Activated T-cell treated with anti-CD3 and anti-CD28 coated beads, Interleukin-2, amount 50 U/mL, for 24 hours (primary cell): ENCODE data around the gene RASL10B.
"Not testable (repeated sequence)": the region's sequence is repeated elsewhere in the genome, so short reads cannot be mapped to it uniquely, and the experiment has no call there.

Source experiments
- DNase-seq: peaks from one replicate; pipeline ENCODE4 v3.0.0-alpha.2; 2020
- H3K27ac Mint-ChIP-seq: 2 replicates; pipeline ENCODE4 v1.8.0; 2020; ENCODE audit warnings: mild to moderate bottlenecking, mixed read lengths
- H3K27me3 Mint-ChIP-seq: 2 replicates; pipeline ENCODE4 v1.8.0; 2020; ENCODE audit warnings: mixed read lengths
- H3K36me3 Mint-ChIP-seq: 2 replicates; pipeline ENCODE4 v1.8.0; 2020; ENCODE audit warnings: low read depth, mixed read lengths
- H3K4me1 Mint-ChIP-seq: 2 replicates; pipeline ENCODE4 v1.8.0; 2020; ENCODE audit warnings: low read depth, mixed read lengths
- H3K4me3 Mint-ChIP-seq: 2 replicates; pipeline ENCODE4 v1.8.0; 2020; ENCODE audit warnings: mild to moderate bottlenecking, moderate library complexity, mixed read lengths
- H3K9me3 Mint-ChIP-seq: 2 replicates; pipeline ENCODE4 v1.8.0; 2020; ENCODE audit warnings: mixed read lengths

RASL10B gene, protein sequence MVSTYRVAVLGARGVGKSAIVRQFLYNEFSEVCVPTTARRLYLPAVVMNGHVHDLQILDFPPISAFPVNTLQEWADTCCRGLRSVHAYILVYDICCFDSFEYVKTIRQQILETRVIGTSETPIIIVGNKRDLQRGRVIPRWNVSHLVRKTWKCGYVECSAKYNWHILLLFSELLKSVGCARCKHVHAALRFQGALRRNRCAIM

DNA sequence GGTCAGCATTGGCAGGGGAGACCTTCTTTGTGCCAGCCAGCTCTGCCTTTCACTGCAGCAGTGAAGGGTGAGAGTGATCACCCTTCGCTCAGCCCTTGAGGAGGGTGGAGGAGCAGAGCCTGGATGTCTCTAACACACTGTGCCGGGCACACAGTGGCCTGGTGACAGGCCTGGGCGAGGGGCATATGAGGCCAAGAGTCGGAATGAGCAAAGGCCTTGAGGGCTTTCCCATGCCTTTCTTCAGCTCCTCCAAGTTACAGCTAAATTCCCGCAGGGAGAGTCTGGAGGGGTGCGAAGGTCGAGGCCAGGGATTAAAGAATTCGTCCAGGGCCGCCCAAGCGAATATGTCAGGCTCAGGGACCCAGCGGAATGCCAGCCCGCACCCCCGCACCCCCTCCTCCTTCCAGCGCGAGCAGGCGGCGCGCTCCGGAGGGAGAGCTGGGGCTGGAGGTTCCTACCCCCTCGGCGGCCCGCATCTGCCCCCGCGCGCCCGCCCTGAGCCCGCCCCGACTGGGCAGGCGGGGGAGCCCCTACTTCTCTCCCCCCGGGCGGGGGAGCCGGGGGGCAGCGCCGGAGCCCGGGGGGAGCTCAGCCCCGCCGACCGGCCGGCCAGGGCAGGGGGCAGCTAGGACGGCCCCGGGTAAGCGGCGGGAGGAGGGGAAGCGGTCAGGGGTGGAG is at the start of gene RASL10B:
RASL10B (plus strand) TSS at position 401 of the 678 bp plus-strand sequence. CDS start 3,546 bp downstream, outside the sequence.
- Mint-ChIP-seq H3K27ac (peak within 1 kb of the TSS; percentile 84), H3K36me3 (peaks cover 15% of the 10 kb centered on the region), H3K4me3 (peak within 1 kb of the TSS; percentile 76), H3K27me3 (no peaks in the 10 kb centered on the region), H3K9me3 (no peaks in the 10 kb centered on the region), H3K4me1 (peaks cover 21% of the 10 kb centered on the region)
- peak; percentile 73 for DNase-seq

DNA sequence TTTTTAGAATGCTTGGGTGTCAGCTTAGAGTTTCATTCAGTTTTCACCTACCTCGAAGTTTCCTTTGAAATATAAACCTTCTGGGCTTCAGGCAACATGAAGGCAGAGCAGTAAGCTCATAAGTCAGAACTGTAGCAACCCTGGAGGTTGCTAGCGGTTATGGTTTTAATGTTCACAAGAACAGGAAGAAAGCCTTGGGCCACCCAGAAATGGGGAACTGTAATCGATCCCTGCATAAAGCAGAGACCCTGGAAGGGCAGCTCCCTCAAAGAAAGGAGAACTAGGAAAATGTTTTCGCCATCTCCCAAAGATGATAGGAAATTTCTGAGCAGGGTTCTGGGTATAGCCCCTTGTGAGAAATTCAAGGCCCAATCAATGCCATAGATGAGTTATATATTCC is 47.8 kb upstream of the RASL10B start:
- H3K36me3 Mint-ChIP-seq, result peaks cover 90% of the 10 kb centered on the region
- H3K4me1 Mint-ChIP-seq, result peaks cover 10% of the 10 kb centered on the region
- H3K4me3 Mint-ChIP-seq, result no peak overlapping the region
- no peak overlapping the region for H3K27ac Mint-ChIP-seq
- H3K27me3 Mint-ChIP-seq, result no peaks in the 10 kb centered on the region
- no peaks in the 10 kb centered on the region for H3K9me3 Mint-ChIP-seq
- no peak for DNase-seq

DNA sequence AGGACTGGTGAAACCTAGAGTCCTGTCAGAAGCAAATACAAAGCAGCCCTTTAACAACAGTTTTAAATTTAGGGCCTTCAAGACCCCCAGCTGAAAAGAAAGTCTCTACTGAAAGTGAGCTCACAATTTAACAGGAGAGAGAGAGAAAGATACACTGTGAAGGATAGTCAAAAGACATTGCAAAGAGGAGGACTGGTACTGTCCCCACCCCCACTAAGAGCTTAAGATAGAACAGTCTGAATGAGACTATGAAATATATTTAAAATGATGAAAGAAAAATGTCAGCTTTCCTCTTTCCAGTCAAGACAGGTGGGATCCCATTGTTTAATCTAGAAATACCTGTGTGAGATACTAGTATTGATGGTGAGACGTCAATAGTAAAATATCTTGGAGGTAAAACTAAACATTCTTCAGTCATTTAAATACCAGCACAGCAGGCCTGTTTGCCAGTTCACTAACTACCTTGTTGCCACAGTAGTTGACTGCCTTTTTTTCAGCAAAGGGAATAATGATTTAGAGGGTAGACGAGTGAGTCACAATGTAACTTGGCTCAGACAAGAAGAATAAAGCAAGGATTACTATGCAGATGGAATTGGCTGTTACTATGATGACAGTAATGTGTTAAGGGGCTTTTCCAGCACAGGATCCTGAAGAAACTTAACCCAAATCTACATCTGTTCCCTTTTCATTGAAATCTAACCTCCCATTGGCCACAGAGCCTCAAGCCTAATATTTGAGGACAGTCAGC is 47.2 kb upstream of the RASL10B start:
- H3K36me3 Mint-ChIP-seq, result peaks cover 88% of the 10 kb centered on the region
- no peaks in the 10 kb centered on the region for H3K9me3 Mint-ChIP-seq
- H3K4me3 Mint-ChIP-seq, result no peak overlapping the region
- peaks cover 5% of the 10 kb centered on the region for H3K4me1 Mint-ChIP-seq
- no peak for DNase-seq
- no peak overlapping the region for H3K27ac Mint-ChIP-seq
- no peaks in the 10 kb centered on the region for H3K27me3 Mint-ChIP-seq

DNA sequence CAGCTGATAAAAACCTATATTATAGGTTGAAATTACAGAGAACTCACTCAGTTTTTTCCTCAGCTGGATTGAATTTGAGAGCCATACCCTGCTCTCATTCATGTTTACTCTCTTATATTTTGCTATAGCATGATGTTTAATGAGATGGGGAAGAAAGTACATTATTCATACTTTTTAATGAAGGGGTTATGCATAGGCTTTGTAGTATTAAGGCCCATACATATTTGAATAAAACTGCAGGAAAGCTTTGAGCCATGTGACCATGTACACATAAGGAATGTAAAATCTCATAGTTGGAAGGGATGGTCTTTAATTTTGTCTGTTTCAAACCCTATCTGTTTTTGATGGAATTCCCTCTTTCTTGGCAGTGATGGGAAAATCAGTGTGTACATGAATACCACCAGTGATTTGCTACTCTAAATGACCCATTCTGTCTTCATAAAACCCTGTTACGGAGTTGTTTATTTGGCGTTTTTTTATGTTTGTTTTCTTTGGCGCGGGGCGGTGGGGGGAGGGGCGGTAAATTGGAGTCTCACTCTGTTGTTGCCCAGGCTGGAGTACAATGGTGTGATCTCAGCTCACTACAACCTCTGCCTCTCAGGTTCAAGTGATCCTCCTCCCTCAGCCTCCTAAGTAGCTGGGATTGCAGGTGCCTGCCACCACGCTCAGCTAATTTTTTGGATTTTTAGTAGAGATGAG is 38.8 kb upstream of the RASL10B start:
- Mint-ChIP-seq H3K4me3 (no peak overlapping the region), H3K27me3 (no peaks in the 10 kb centered on the region), H3K9me3 (no peaks in the 10 kb centered on the region), H3K27ac (no peak overlapping the region), H3K36me3 (peaks cover 89% of the 10 kb centered on the region), H3K4me1 (no peaks in the 10 kb centered on the region)
- DNase-seq, result no peak

DNA sequence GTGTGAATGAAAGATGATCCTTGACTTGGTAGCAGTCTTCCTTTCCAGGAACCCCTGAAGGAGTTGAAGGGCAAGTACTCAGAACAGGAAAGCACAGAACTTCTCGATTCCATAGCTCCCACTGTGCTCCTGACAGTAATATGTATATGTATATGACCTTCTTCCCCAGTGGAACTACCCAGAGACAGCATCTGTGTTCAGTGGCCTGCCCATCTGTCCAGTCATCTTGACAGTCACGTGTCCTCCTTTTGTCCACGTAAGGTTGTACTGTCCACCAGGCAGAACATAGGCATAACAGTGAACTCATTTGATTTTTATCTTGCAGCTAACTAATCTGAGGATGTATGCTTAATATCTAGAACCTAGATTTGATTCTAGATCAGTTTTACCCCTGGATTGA is 37.8 kb upstream of the RASL10B start:
- Mint-ChIP-seq H3K27me3 (no peaks in the 10 kb centered on the region), H3K27ac (no peak overlapping the region), H3K4me3 (no peak overlapping the region), H3K36me3 (peaks cover 87% of the 10 kb centered on the region), H3K9me3 (no peaks in the 10 kb centered on the region), H3K4me1 (no peaks in the 10 kb centered on the region)
- DNase-seq, result no peak

DNA sequence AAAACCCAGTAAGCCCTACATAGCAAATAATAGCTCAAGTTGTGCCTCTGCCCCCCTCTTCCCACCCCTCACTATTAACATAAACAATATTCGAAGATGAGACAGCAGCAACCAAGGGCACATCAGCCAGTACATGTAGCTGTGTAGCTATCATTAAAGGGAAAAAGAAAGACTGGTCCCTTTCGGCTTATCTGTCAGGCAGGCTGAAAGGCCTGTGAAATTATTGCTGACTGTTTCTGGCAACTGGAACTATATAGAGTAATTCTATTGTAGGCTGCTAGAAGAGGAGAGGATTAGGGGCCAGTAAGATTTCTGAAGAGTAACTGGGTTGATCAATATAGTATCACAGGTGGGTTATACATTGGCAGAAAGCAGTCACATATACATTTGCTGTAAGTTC is 36.5 kb upstream of the RASL10B start:
- Mint-ChIP-seq H3K27ac (no peak overlapping the region), H3K27me3 (no peaks in the 10 kb centered on the region), H3K36me3 (peaks cover 88% of the 10 kb centered on the region), H3K4me3 (no peak overlapping the region), H3K4me1 (no peaks in the 10 kb centered on the region), H3K9me3 (no peaks in the 10 kb centered on the region)
- DNase-seq, result no peak

DNA sequence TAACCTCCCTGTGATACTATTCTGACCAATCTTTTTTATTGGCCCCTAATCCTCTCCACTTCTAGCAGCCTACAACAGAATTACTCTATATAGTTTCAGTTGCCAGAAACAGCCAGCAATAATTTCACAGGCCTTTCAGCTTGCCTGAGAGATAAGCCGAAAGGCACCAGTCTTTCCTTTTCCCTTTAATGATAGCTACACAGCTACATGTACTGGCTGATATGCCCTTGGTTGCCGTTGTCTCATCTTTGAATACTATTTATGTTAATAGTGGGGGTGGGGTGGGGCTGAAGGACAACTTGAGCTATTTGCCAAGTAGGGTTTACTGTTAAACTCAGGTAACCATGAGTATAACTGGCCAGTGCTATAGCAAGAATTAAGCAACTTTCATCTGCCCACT is 35.8 kb upstream of the RASL10B start:
- Mint-ChIP-seq H3K4me1 (no peaks in the 10 kb centered on the region), H3K36me3 (peaks cover 84% of the 10 kb centered on the region), H3K9me3 (no peaks in the 10 kb centered on the region), H3K27ac (no peak overlapping the region), H3K4me3 (no peak overlapping the region), H3K27me3 (no peaks in the 10 kb centered on the region)
- no peak for DNase-seq

DNA sequence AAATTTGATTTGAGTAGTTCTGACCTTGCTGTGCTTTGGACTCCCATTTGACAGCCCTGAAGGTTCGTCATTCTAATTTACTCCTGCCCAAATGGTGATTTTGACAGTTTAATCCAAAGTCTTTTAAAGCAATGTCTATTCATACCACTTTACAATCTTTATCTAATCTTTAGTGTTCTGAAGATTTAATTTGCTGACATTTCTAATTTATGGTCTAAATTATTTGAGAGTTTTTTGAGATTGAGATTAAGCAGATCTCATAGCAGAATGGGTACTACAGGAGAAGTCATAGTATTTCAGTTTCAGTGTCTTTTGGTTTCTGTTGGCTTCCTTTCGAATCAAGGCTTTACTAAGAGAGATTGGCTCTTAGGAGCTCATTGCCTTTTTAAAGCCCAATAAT is 32.6 kb upstream of the RASL10B start:
- Mint-ChIP-seq H3K27ac (no peak overlapping the region), H3K36me3 (peaks cover 82% of the 10 kb centered on the region), H3K4me1 (peaks cover 2% of the 10 kb centered on the region), H3K9me3 (no peaks in the 10 kb centered on the region), H3K4me3 (no peak overlapping the region), H3K27me3 (no peaks in the 10 kb centered on the region)
- no peak for DNase-seq

DNA sequence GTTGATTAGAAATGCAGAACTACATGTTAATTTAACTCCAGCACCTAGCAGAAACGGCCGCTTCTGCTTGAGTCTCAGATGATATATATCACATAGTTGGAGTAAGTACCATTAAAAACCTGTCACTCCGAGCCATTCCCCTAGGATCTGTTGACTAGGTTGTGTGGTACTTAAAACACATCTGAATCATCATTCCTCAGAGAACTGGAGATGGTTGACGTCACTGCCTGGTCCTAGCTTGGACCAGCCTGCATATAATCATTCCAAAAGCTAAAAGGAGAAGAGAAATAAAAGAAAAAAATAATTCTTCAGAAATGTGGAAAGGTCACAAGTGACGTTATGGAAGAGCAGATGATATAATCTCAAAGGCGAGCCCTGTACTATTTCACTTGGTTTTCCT is 31.3 kb upstream of the RASL10B start:
- H3K27me3 Mint-ChIP-seq, result no peaks in the 10 kb centered on the region
- no peak overlapping the region for H3K27ac Mint-ChIP-seq
- no peaks in the 10 kb centered on the region for H3K9me3 Mint-ChIP-seq
- peaks cover 12% of the 10 kb centered on the region for H3K4me1 Mint-ChIP-seq
- H3K36me3 Mint-ChIP-seq, result peaks cover 80% of the 10 kb centered on the region
- no peak for DNase-seq
- no peak overlapping the region for H3K4me3 Mint-ChIP-seq

DNA sequence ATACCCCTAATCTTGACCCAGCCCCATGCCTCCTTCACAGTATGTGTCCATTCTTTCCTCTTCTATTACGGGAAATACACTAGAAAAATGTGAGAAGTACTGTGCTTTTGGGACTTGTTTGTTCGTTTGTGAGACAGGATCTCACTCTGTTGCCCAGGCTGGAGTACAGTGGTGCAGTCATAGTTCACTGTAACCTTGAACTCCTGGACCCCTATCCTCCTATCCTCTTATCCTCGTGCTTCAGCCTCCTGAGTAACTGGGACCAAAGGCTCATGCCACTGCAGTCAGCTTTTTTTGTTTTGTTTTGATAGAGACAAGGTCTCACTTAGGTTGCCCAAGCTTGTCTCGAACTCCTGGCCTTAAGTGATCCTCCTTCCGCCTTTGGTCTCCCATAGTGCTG is 29.9 kb upstream of the RASL10B start:
- Mint-ChIP-seq H3K27me3 (no peaks in the 10 kb centered on the region), H3K36me3 (peaks cover 76% of the 10 kb centered on the region), H3K4me1 (peaks cover 16% of the 10 kb centered on the region), H3K4me3 (no peak overlapping the region), H3K9me3 (no peaks in the 10 kb centered on the region), H3K27ac (no peak overlapping the region)
- DNase-seq, result no peak

DNA sequence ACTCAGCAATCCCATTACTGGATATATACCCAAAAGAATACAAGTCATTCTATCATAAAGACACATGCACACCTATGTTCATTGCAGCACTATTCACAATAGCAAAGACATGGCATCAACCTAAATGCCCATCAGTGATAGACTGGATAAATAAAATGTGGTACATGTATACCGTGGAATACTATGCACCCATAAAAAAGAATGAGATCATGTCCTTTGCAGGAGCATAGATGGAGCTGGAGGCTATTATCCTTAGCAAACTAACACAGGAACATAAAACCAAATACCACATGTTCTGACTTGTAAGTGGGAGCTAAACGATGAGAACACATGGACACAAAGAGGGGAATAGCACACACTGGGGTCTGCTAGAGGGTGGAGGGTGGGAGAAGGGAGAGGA is 28.1 kb upstream of the RASL10B start:
- Mint-ChIP-seq H3K36me3 (peaks cover 66% of the 10 kb centered on the region), H3K4me1 (peaks cover 30% of the 10 kb centered on the region)
- not testable (repeated sequence) for DNase-seq, H3K27me3 Mint-ChIP-seq, H3K4me3 Mint-ChIP-seq, H3K27ac Mint-ChIP-seq, H3K9me3 Mint-ChIP-seq

DNA sequence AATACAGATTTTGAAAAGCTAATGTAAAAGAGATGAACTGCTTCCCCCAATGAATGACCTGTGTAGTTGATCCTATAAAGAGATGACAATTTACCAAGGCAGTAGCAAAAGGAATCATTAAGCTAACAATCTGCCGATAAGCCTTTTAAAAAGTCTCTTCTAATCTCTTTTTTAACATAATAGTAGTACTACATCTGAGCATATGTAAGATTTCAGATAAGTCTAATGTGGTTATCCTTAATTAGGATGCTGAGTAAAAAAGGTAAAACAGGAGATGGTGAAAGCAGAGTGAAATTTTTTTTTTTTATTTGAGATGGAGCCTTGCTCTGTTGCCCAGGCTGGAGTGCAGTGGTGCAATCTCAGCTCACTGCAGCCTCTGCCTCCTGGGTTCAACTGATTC is 26.2 kb upstream of the RASL10B start:
- peaks cover 41% of the 10 kb centered on the region for H3K4me1 Mint-ChIP-seq
- H3K9me3 Mint-ChIP-seq, result no peaks in the 10 kb centered on the region
- no peak overlapping the region for H3K27ac Mint-ChIP-seq
- peaks cover 65% of the 10 kb centered on the region for H3K36me3 Mint-ChIP-seq
- H3K4me3 Mint-ChIP-seq, result no peak overlapping the region
- no peaks in the 10 kb centered on the region for H3K27me3 Mint-ChIP-seq
- no peak for DNase-seq

DNA sequence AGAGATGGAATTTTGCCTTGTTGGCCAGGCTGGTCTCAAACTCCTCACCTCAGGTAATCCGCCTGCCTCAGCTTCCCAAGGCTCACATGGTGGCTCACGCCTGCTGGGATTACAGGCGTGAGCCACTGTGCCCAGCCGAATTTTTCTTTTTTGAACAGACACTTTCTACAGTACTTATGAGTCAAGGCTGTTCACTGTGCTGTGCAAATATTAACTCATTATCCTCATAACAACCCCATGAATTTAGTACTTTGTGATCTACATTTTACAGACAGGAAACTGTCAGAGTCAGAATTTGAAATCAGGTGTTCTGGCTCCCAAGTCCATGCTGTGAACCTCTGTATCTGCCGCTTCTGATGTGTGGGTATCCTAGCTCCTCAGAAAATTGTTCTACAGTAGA is 25.7 kb upstream of the RASL10B start:
- Mint-ChIP-seq H3K4me1 (peaks cover 44% of the 10 kb centered on the region), H3K4me3 (no peak overlapping the region), H3K36me3 (peaks cover 69% of the 10 kb centered on the region), H3K9me3 (no peaks in the 10 kb centered on the region), H3K27ac (no peak overlapping the region), H3K27me3 (no peaks in the 10 kb centered on the region)
- DNase-seq, result no peak

DNA sequence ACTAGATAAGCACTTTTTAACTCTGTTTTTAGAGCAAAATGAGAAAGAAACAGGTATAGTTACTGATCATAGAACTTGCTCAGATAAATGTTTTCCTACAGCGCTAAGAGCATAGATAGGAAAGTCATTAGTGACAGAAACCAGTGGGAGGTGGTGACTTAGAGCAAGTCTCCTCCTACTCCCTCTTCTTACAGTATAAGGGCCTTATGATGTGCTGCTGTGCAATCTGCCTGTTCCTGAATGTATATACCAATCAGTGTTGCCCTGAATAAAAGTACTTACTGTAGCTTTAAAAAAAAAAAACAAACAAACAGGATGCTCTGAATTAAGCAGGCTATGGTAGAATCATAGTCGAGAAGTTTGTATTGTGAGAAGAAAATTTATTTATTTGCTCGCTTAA is 23.3 kb upstream of the RASL10B start:
- no peaks in the 10 kb centered on the region for H3K9me3 Mint-ChIP-seq
- DNase-seq, result no peak
- H3K27ac Mint-ChIP-seq, result peak overlapping the region; percentile 53
- H3K4me1 Mint-ChIP-seq, result peaks cover 51% of the 10 kb centered on the region
- H3K36me3 Mint-ChIP-seq, result peaks cover 63% of the 10 kb centered on the region
- H3K27me3 Mint-ChIP-seq, result no peaks in the 10 kb centered on the region
- no peak overlapping the region for H3K4me3 Mint-ChIP-seq
